H9 (cell line): ENCODE measurements around the gene RNF126. TPM values are rescaled to one million over a fixed set of nuclear protein-coding genes. Genes with fewer than 3 reads are reported as not detected.

Experiments used
- DNase-seq: peaks from one replicate; pipeline ENCODE4 v3.0.0-alpha.2; 2017
- H2AFZ ChIP-seq: one replicate; pipeline ENCODE4 v1.6.1; 2013; ENCODE audit warnings: mild to moderate bottlenecking, low read length, control low read depth, moderate library complexity
- H2AK5ac ChIP-seq: 2 replicates; pipeline ENCODE4 v1.6.1; 2013; ENCODE audit warnings: low read length, control low read depth, mixed read lengths; ENCODE audit not compliant: insufficient read length
- H2BK120ac ChIP-seq: one replicate; pipeline ENCODE4 v1.6.1; 2013; ENCODE audit warnings: low read depth, mild to moderate bottlenecking, low read length, control low read depth, inconsistent platforms; ENCODE audit not compliant: poor library complexity, severe bottlenecking
- H2BK12ac ChIP-seq: 2 replicates; pipeline ENCODE4 v1.6.1; 2013; ENCODE audit warnings: low read length, control low read depth, mixed read lengths, low read depth; ENCODE audit not compliant: insufficient read length
- H2BK15ac ChIP-seq: 2 replicates; pipeline ENCODE4 v1.6.1; 2013; ENCODE audit warnings: low read depth, low read length, control low read depth
- H2BK20ac ChIP-seq: one replicate; pipeline ENCODE4 v1.6.1; 2013; ENCODE audit warnings: low read depth, mild to moderate bottlenecking, low read length, control low read depth, inconsistent platforms; ENCODE audit not compliant: poor library complexity, severe bottlenecking
- H2BK5ac ChIP-seq: 2 replicates; pipeline ENCODE4 v1.6.1; 2013; ENCODE audit warnings: low read length, control low read depth, mixed read lengths; ENCODE audit not compliant: insufficient read length
- H3K14ac ChIP-seq: 2 replicates; pipeline ENCODE4 v1.6.1; 2013; ENCODE audit warnings: low read length, control low read depth; ENCODE audit not compliant: insufficient read depth
- H3K18ac ChIP-seq: 2 replicates; pipeline ENCODE4 v1.6.1; 2013; ENCODE audit warnings: low read depth, mild to moderate bottlenecking, mixed read lengths, low read length, control low read depth; ENCODE audit not compliant: insufficient read length
- H3K23ac ChIP-seq: 2 replicates; pipeline ENCODE4 v1.6.1; 2013; ENCODE audit warnings: low read length, control low read depth, mixed read lengths, low read depth; ENCODE audit not compliant: insufficient read length
- H3K23me2 ChIP-seq: 2 replicates; pipeline ENCODE4 v1.6.1; 2013; ENCODE audit warnings: low read depth, mild to moderate bottlenecking, mixed read lengths, low read length, control low read depth; ENCODE audit not compliant: insufficient read length, poor library complexity, severe bottlenecking
- H3K27ac ChIP-seq: 2 replicates; pipeline ENCODE4 v1.5.1; 2013; ENCODE audit warnings: low read length, control low read depth, mixed read lengths, low read depth; ENCODE audit not compliant: insufficient read length
- H3K27me3 ChIP-seq: 2 replicates; pipeline ENCODE4 v1.6.1; 2013; ENCODE audit warnings: low read length, control low read depth, inconsistent platforms; ENCODE audit not compliant: insufficient read depth
- H3K4ac ChIP-seq: 2 replicates; pipeline ENCODE4 v1.6.1; 2013; ENCODE audit warnings: low read depth, mild to moderate bottlenecking, control low read depth, inconsistent platforms, low read length, moderate library complexity
- H3K4me1 ChIP-seq: 2 replicates; pipeline ENCODE4 v1.6.1; 2013; ENCODE audit warnings: low read length, control low read depth, inconsistent platforms; ENCODE audit not compliant: insufficient read depth
- H3K4me2 ChIP-seq: 2 replicates; pipeline ENCODE4 v1.6.1; 2013; ENCODE audit warnings: low read length, control low read depth, mixed read lengths; ENCODE audit not compliant: insufficient read length, insufficient read depth
- H3K56ac ChIP-seq: 2 replicates; pipeline ENCODE4 v1.6.1; 2013; ENCODE audit warnings: low read depth, mild to moderate bottlenecking, mixed read lengths, low read length, control low read depth; ENCODE audit not compliant: insufficient read length
- H3K79me1 ChIP-seq: 2 replicates; pipeline ENCODE4 v1.6.1; 2013; ENCODE audit warnings: low read depth, mild to moderate bottlenecking, moderate library complexity, low read length, control low read depth, inconsistent platforms; ENCODE audit not compliant: insufficient read depth, poor library complexity, severe bottlenecking
- H3K79me2 ChIP-seq: 2 replicates; pipeline ENCODE4 v1.6.1; 2013; ENCODE audit warnings: low read length, control low read depth, inconsistent platforms; ENCODE audit not compliant: insufficient read depth
- H3K9ac ChIP-seq: 2 replicates; pipeline ENCODE4 v1.6.1; 2013; ENCODE audit warnings: low read length, control low read depth, mixed read lengths; ENCODE audit not compliant: insufficient read length; ENCODE audit errors: extremely low read depth
- H3K9me3 ChIP-seq: one replicate; pipeline ENCODE4 v1.6.1; 2013; ENCODE audit warnings: low read depth, low read length, inconsistent platforms; ENCODE audit not compliant: control insufficient read depth
- H3T11ph ChIP-seq: one replicate; pipeline ENCODE4 v1.6.1; 2013; ENCODE audit warnings: mild to moderate bottlenecking, low read length, control low read depth, inconsistent platforms
- H4K20me1 ChIP-seq: one replicate; pipeline ENCODE4 v1.6.1; 2013; ENCODE audit not compliant: control insufficient read depth, insufficient read length, insufficient read depth
- H4K5ac ChIP-seq: 2 replicates; pipeline ENCODE4 v1.6.1; 2013; ENCODE audit warnings: low read depth, mild to moderate bottlenecking, mixed read lengths, low read length, control low read depth; ENCODE audit not compliant: insufficient read length
- H4K8ac ChIP-seq: replicated peaks from 2 replicates; pipeline ENCODE4 v1.6.1; 2013; ENCODE audit warnings: low read length, control low read depth, mixed read lengths, low read depth; ENCODE audit not compliant: insufficient read length
- H4K91ac ChIP-seq: 2 replicates; pipeline ENCODE4 v1.6.1; 2013; ENCODE audit warnings: low read depth, mild to moderate bottlenecking, moderate library complexity, mixed read lengths, low read length, control low read depth; ENCODE audit not compliant: insufficient read length
- H3K27ac Mint-ChIP-seq, 3 experiments: 2 replicates in 2 of 3; 3 replicates in 1 of 3; pipeline ENCODE4 v1.8.0; 2020 to 2021; ENCODE audit warnings: mixed read lengths in 3 of 3, mild to moderate bottlenecking in 1 of 3, moderate library complexity in 1 of 3
- H3K27me3 Mint-ChIP-seq: 2 replicates; pipeline ENCODE4 v1.8.0; 2021; ENCODE audit warnings: low read depth, mild to moderate bottlenecking, moderate library complexity, mixed read lengths
- H3K36me3 Mint-ChIP-seq, 3 experiments: 2 replicates in 2 of 3; 3 replicates in 1 of 3; pipeline ENCODE4 v1.8.0; 2020 to 2021; ENCODE audit warnings: low read depth in 3 of 3, mixed read lengths in 3 of 3; ENCODE audit not compliant: insufficient read depth in 1 of 3
- H3K4me1 Mint-ChIP-seq, 2 experiments: 2 replicates each; pipeline ENCODE4 v1.8.0; 2020; ENCODE audit warnings: mixed read lengths in 2 of 2
- H3K4me3 Mint-ChIP-seq, 2 experiments: 2 replicates in 1 of 2; 3 replicates in 1 of 2; pipeline ENCODE4 v1.8.0; 2020 to 2021; ENCODE audit warnings: mild to moderate bottlenecking in 2 of 2, mixed read lengths in 2 of 2, moderate library complexity in 1 of 2
- H3K9me3 Mint-ChIP-seq, 2 experiments: 2 replicates in 1 of 2; 3 replicates in 1 of 2; pipeline ENCODE4 v1.8.0; 2020; ENCODE audit warnings: mild to moderate bottlenecking in 2 of 2, mixed read lengths in 2 of 2, moderate library complexity in 1 of 2
- CTCF ChIP-seq: fragments of 200-600 bp; sonication (generic); conservative IDR thresholded peaks from 3 replicates; pipeline ENCODE4 v1.8.0; 2021; ENCODE audit warnings: antibody characterized with exemption, mild to moderate bottlenecking
- WGBS: extraction: QIAGEN DNeasy Blood & Tissue Kit; methylation state at CpG from one replicate; pipeline ENCODE4 v1.1.7; 2013; ENCODE audit warnings: missing lambda C conversion rate, low lambda C conversion rate, mixed read lengths; ENCODE audit not compliant: insufficient read length; ENCODE audit errors: extremely low coverage; 5-methylcytosine and 5-hydroxymethylcytosine counted together
- total RNA-seq: library from RNA; stranded (reverse); gene quantifications from 2 replicates; pipeline ENCODE4 v1.2.1, GENCODE V29; 2021

RNF126 gene
- total RNA-seq, 1 experiment from 2014 or later: 81.9 TPM

- Histone ChIP-seq H4K20me1 (no peaks in the 10 kb centered on the region), H3T11ph (no peak overlapping the region), H3K79me1 (no peaks in the 10 kb centered on the region), H4K8ac (no peak overlapping the region), H2BK20ac (no peak overlapping the region), H3K4ac (no peak overlapping the region), H3K27ac (no peak overlapping the region), H3K18ac (no peak overlapping the region), H2BK5ac (no peak overlapping the region), H2AFZ (no peak overlapping the region), H3K56ac (no peak overlapping the region), H3K79me2 (no peaks in the 10 kb centered on the region), H3K9ac (no peak overlapping the region), H3K27me3 (no peaks in the 10 kb centered on the region), H4K5ac (no peak overlapping the region), H3K4me1 (no peaks in the 10 kb centered on the region), H3K9me3 (no peaks in the 10 kb centered on the region), H3K23ac (no peak overlapping the region), H3K23me2 (no peaks in the 10 kb centered on the region), H2BK12ac (no peak overlapping the region), H3K14ac (no peak overlapping the region), H2BK120ac (no peak overlapping the region), H4K91ac (no peak overlapping the region), H3K4me2 (no peak overlapping the region), H2AK5ac (no peak overlapping the region), H2BK15ac (no peak overlapping the region)
- no peak for DNase-seq
- Mint-ChIP-seq H3K4me1 (peaks cover 3 to 4% of the 10 kb centered on the region in 2 experiments; a peak in 1 of 4 replicates), H3K27me3 (no peaks in the 10 kb centered on the region), H3K9me3 (peaks cover 7 to 9% of the 10 kb centered on the region in 2 experiments; a peak in 3 of 5 replicates), H3K4me3 (no peak overlapping the region), H3K27ac (no peak overlapping the region), H3K36me3 (peaks cover 8 to 19% (median 13%) of the 10 kb centered on the region in 3 experiments)
- TF ChIP-seq CTCF: no peak
- no CpG with 5 or more reads among the region's 22 CpGs for WGBS
These were observed 54.0 kb downstream of the RNF126 start for GRCh38 chr19:609004-609346.
